Pancreas (tissue), 10 donors: ENCODE results near the gene RUSC1. TPM values are rescaled to one million over a fixed set of nuclear protein-coding genes. Genes with fewer than 3 reads are reported as not detected.

ENCODE experiments used
- ATAC-seq, 4 donors: fragments of 200-7000 bp; cut with Tn5 transposase; one replicate each; pipeline versions ENCODE4 v1.8.0 to v1.9.1; 2020; ENCODE audit warnings: mild to moderate bottlenecking in 4 of 4, moderate library complexity in 4 of 4
- DNase-seq, 6 donors: peaks; one replicate each; pipeline ENCODE4 v3.0.0-alpha.2; 2020
- FAIRE-seq: peaks from 2 replicates; lab custom pipeline; 2012; peaks lifted over from hg19 to GRCh38; lab: Jason Lieb, UNC
- H3K27ac ChIP-seq, 4 donors: fragments of 200-600 bp; sonication (generic); 1 replicate in 3 of 4; 2 replicates in 1 of 4; pipeline versions ENCODE4 v1.5.0 to v1.8.0; 2020
- H3K27me3 ChIP-seq, 4 donors: fragments of 200-600 bp; one replicate each; pipeline ENCODE4 v1.8.0; 2021
- H3K36me3 ChIP-seq, 3 donors: fragments of 200-600 bp; sonication (generic) in 1 of 3; one replicate each; pipeline versions ENCODE4 v1.5.0 to v1.8.0; 2020 to 2021
- H3K4me1 ChIP-seq, 3 donors: fragments of 200-600 bp; one replicate each; pipeline ENCODE4 v1.8.0; 2021
- H3K4me3 ChIP-seq, 4 donors: fragments of 200-600 bp; sonication (generic) in 2 of 4; one replicate each; pipeline versions ENCODE4 v1.5.0 to v1.8.0; 2020 to 2021
- H3K9me3 ChIP-seq, 4 donors: fragments of 200-600 bp; one replicate each; pipeline ENCODE4 v1.8.0; 2021
- CTCF ChIP-seq, 4 donors: fragments of 200-600 bp; sonication (generic) in 3 of 4; IDR thresholded peaks; one replicate each; pipeline versions ENCODE4 v1.5.0 to v1.8.0; 2021; ENCODE audit warnings: antibody characterized with exemption in 4 of 4
- WGBS, 2 donors: extraction: QIAGEN DNeasy Blood & Tissue Kit; methylation state at CpG; one replicate each; pipeline ENCODE4 v1.1.7; 2013; 5-methylcytosine and 5-hydroxymethylcytosine counted together
- intact Hi-C, 3 donors: fragments of 100-400 bp; cut with DNase I; formaldehyde crosslinking; loops; one replicate each; pipeline versions ENCODE4 v1.11.1 to v1.14.2; 2022
- polyA plus RNA-seq, 2 donors: library from polyadenylated mRNA; stranded (reverse); fragments of 200-250 nt; gene quantifications; one replicate each; pipeline ENCODE4 v1.2.3, GENCODE V29; 2013
- total RNA-seq, 6 donors: library from RNA; stranded (reverse); fragmentation: NEBNext Ultra II Directional in 4 of 6; extraction: Animal tissue kit (Norgen Biotek cat#: 25700) in 4 of 6; gene quantifications; one replicate each; pipeline versions ENCODE4 v1.2.1 to v1.2.4, GENCODE V29; 2021 to 2023
- donor health status: healthy with polysubstance abuse.
- donor health status: DM: no; HTN: no; CAD: no; lungs with moderate emphysema.
- donor health status: DM: no; HTN: no; CAD: no.
- donor health status: control.
- donor health status: control.
- donor health status: Bipolar disorder and iron deficiency.
- donor health status: DM: yes; HTN: yes; CAD: no.
- donor health status: DM: no; HTN: no; CAD: no.
- donor health status: DM: no; HTN: no; CAD: no.
- donor health status: DM: yes; HTN: yes; CAD: no.

RUSC1 gene
- total and polyA plus RNA-seq, 8 donors = 9.2 to 47.2 (median 12.4) TPM

DNA sequence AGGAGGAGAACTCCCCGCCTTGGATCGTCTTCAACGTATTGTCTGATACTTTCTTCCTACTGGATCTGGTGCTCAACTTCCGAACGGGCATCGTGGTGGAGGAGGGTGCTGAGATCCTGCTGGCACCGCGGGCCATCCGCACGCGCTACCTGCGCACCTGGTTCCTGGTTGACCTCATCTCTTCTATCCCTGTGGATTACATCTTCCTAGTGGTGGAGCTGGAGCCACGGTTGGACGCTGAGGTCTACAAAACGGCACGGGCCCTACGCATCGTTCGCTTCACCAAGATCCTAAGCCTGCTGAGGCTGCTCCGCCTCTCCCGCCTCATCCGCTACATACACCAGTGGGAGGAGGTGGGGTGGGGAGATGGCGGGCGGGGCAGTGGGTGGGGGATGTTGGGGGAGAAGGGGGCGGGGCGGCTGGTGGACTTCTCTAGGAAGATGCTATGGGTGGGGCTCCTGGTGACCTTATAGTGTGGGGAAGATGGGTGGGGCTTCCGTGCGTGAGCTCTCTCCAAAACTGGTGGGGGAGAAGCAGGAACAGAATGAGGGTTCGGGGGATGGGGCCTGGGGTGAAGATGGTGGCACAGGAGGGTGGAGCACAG is 38.1 kb upstream of the RUSC1 start:
- Histone ChIP-seq H3K4me1 (no peaks in the 10 kb centered on the region), H3K36me3 (no peaks in the 10 kb centered on the region), H3K9me3 (no peaks in the 10 kb centered on the region), H3K27me3 (no peaks in the 10 kb centered on the region), H3K27ac (no peak overlapping the region), H3K4me3 (no peak overlapping the region)
- no peak for TF ChIP-seq CTCF (IDR thresholded peaks at IDR 0.05)
- DNase-seq (no peak), FAIRE-seq (no peak), ATAC-seq (no peak)
- intact Hi-C loops = loop anchor here in 1 of 3 donors (5.0 kb wide), 1 partner anchor 40 kb away; the partner anchor contains the start of gene RUSC1
- 94% methylated on average over 28 to 29 of the region's 29 CpGs for WGBS, 2 donors

- no peaks in the 10 kb centered on the region for H3K36me3 ChIP-seq
- intact Hi-C loops = loop anchor here in 1 of 3 donors (5.0 kb wide), 1 partner anchor 38 kb away; the partner anchor contains the start of gene RUSC1
These were observed 36.2 kb upstream of the RUSC1 start for GRCh38 chr1:155284476-155284875.

DNA sequence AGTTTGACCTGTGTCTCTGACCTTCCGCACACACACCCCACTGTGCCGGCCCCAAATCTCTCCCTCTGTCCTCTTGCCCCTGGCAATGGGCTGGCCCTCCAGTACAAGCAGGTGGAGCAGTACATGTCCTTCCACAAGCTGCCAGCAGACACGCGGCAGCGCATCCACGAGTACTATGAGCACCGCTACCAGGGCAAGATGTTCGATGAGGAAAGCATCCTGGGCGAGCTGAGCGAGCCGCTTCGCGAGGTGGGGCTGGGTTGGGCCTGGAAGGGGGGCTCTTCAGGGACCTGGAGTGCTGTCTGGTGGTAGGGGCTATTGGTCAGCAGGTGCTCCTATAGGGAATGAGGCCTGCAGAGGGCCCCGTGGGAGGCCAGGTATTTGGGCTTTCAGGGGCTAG is 35.6 kb upstream of the RUSC1 start:
- H3K27me3 ChIP-seq = no peaks in the 10 kb centered on the region
- intact Hi-C loops = no loop called here
- H3K36me3 ChIP-seq = no peaks in the 10 kb centered on the region
- H3K27ac ChIP-seq = no peak overlapping the region
- no peaks in the 10 kb centered on the region for H3K9me3 ChIP-seq
- H3K4me1 ChIP-seq = no peaks in the 10 kb centered on the region
- H3K4me3 ChIP-seq = no peak overlapping the region
- 88 to 93% methylated on average over 14 of the region's 14 CpGs for WGBS, 2 donors
- DNase-seq = no peak
- no peak for ATAC-seq
- no peak for FAIRE-seq
- TF ChIP-seq CTCF (IDR thresholded peaks at IDR 0.05) = no peak

More at GRCh38 chr1:155284476-155284875, 36.2 kb upstream of the RUSC1 start:
- H3K9me3 ChIP-seq = no peaks in the 10 kb centered on the region
- 83 to 87% methylated on average over 12 of the region's 12 CpGs for WGBS, 2 donors
- no peak for TF ChIP-seq CTCF (IDR thresholded peaks at IDR 0.05)
- FAIRE-seq (no peak), ATAC-seq (no peak), DNase-seq (no peak)
- no peak overlapping the region for H3K4me3 ChIP-seq
- H3K27me3 ChIP-seq = no peaks in the 10 kb centered on the region
- H3K4me1 ChIP-seq = no peaks in the 10 kb centered on the region
- H3K27ac ChIP-seq = no peak overlapping the region

DNA sequence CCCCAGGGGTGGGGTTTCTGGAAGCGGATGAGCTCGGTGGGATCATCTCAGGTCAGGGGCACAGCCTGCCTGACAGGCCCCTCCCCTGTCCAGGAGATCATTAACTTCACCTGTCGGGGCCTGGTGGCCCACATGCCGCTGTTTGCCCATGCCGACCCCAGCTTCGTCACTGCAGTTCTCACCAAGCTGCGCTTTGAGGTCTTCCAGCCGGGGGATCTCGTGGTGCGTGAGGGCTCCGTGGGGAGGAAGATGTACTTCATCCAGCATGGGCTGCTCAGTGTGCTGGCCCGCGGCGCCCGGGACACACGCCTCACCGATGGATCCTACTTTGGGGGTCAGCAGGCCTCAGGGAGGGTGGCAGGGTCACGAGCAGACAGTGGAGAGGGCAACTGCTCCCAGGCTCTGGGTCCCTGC is 35.1 kb upstream of the RUSC1 start:
- Histone ChIP-seq H3K27me3 (no peaks in the 10 kb centered on the region), H3K9me3 (no peaks in the 10 kb centered on the region), H3K27ac (no peak overlapping the region), H3K36me3 (no peaks in the 10 kb centered on the region), H3K4me3 (no peak overlapping the region), H3K4me1 (no peaks in the 10 kb centered on the region)
- no peak for DNase-seq
- no peak for ATAC-seq
- TF ChIP-seq CTCF (IDR thresholded peaks at IDR 0.05) = no peak
- WGBS, 2 donors = 88 to 89% methylated on average over 18 of the region's 18 CpGs
- intact Hi-C loops = no loop called here
- FAIRE-seq = no peak

GRCh38 chr1:155286544-155286943 is 34.1 kb upstream of the RUSC1 start:
- Histone ChIP-seq H3K9me3 (no peaks in the 10 kb centered on the region), H3K4me1 (no peaks in the 10 kb centered on the region), H3K36me3 (no peaks in the 10 kb centered on the region), H3K27me3 (no peaks in the 10 kb centered on the region), H3K27ac (no peak overlapping the region), H3K4me3 (no peak overlapping the region)
- no peak for ATAC-seq
- no peak for DNase-seq
- FAIRE-seq = no peak
- TF ChIP-seq CTCF (IDR thresholded peaks at IDR 0.05) = no peak
- intact Hi-C loops = no loop called here
- WGBS, 2 donors = 90 to 94% methylated on average over 2 of the region's 2 CpGs
